GM20000 (cell line): ENCODE data around the gene ACP1.

Source experiments
- DNase-seq: peaks from one replicate; pipeline ENCODE4 v3.0.0; 2012; ENCODE audit warnings: low spot score
- TF ChIP-seq, protein P1 (sequence below): IDR thresholded peaks from 2 replicates; pipeline ENCODE4 v1.5.1; 2012; ENCODE audit warnings: mild to moderate bottlenecking, control low read depth; ENCODE audit errors: extremely low read depth, missing control alignments

Gene ACP1

DNA sequence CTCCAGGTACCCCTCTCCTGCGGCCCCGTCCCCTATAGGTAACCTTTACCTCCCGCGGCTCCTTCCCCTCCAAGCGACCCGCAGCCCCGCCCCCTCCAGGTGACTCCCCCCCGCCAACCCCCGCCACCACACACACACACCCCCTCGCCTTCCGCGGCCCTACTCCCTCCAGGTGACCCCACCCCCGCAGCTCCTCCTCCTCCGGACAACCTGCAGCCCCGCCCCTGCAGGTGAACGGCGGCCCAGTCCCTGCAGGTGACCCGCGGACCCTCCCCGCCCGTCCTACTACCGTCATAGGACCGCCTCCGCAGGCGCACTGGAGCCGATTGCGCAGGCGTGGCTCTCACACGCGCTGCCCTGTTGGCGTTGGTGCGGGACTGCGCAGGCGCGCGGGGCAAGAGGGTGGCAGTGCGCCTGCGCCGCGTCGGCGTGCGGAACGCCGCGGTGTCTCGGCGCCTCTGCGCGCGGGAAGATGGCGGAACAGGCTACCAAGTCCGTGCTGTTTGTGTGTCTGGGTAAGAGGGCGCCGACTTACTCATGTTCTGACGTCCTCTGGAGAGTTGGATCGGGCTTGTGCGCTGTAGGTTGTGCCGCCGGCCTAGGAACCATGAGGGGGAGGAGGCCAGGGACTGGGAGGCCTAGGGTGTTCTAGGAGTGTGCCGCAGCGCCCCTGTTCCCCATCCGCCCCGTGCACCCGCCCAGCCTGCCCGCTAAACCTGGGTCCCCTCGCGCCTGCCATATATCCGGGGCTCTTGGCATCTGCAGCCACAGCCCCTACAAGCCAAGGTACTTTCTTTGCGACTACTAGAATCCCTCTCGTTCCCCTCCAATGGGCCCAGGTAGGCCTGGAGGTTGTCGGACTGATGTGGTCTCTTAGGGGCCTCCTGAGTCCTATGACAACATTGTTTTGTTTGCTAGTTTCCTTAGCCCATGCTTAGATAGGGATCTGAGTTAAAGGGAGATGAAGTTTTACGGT, at the start of gene ACP1:
TSS of gene ACP1 (plus strand) at position 455 of the 976 bp plus-strand sequence. CDS start at position 473, 18 bp downstream.
- peak; percentile 99 for DNase-seq
- TF ChIP-seq, protein P1, sequence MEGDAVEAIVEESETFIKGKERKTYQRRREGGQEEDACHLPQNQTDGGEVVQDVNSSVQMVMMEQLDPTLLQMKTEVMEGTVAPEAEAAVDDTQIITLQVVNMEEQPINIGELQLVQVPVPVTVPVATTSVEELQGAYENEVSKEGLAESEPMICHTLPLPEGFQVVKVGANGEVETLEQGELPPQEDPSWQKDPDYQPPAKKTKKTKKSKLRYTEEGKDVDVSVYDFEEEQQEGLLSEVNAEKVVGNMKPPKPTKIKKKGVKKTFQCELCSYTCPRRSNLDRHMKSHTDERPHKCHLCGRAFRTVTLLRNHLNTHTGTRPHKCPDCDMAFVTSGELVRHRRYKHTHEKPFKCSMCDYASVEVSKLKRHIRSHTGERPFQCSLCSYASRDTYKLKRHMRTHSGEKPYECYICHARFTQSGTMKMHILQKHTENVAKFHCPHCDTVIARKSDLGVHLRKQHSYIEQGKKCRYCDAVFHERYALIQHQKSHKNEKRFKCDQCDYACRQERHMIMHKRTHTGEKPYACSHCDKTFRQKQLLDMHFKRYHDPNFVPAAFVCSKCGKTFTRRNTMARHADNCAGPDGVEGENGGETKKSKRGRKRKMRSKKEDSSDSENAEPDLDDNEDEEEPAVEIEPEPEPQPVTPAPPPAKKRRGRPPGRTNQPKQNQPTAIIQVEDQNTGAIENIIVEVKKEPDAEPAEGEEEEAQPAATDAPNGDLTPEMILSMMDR = no peak

DNA sequence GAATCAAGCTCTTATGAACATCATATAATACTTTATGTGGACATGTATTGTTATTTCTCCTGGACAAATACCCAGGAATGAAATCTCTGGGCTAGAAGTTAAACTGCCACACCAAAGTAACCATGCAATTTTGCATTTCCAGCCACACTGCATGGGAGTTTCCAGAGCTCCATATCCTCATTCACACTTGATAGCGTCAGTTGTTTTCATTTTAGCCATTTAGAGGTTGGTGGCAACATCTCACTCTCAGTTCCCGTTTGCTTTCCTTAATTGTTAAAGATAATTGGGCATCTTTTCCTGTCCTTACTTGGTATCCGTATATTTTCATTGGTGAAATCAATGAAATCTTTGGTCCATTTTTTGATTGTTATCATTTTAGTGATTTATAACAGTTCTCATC, 48.7 kb upstream of the ACP1 start:
- DNase-seq = no peak
- TF ChIP-seq, protein P1 = no peak

DNA sequence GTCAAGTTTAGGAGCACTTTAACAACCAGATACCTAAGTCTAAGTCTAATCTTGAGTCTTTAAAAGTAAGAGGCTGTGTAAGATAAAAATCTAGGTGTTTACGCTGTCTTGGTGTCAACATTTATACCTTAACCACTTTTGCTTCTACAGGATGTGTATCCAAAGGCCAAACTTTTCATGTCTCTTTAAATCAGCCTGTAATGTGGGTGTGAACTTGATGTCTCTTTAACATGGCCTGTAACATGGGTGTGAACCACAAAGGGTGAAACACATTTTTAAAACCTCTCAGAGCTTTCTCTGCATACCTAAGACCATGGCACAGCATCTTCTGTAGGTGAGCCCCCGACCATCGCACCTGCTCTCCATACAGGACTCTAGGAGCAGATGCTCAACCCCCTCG, 41.3 kb upstream of the ACP1 start:
- DNase-seq = no peak
- TF ChIP-seq, protein P1 = no peak

DNA sequence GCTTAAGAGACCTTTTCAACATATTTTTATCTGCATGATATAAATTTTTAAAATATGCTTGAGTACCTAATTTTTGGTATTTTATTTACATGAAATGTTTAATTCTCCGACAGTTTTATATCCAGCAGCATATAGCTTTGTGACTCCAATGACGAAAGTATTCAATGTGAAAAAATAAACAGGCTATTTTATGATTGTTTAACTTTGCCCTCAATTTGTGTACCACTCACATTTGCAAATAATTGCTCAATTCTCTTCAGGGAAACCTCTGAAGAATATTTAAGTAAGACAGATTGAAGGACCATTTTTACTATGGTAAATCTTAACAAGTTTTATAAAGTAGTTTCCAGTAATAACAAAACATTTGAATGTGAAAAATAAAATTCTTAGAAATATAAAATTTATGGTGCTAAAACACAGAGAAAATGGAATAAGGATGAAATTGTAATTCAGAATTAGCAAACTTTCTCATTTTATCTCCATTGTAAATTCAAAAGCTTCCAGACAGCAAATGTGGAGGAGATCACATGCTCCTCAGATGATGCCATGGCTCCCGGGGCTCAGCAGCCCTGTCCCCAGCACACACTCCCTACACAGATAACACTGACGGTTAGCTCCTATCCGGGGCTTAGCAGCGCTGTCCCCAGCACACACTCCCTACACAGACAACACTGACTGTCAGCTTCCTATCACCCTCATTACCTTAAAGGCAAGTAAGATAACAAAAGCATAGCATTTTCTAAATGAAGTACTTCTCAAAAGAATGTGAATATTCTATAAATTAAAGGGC, 40.6 kb upstream of the ACP1 start:
- TF ChIP-seq, protein P1 = no peak
- DNase-seq = no peak

DNA sequence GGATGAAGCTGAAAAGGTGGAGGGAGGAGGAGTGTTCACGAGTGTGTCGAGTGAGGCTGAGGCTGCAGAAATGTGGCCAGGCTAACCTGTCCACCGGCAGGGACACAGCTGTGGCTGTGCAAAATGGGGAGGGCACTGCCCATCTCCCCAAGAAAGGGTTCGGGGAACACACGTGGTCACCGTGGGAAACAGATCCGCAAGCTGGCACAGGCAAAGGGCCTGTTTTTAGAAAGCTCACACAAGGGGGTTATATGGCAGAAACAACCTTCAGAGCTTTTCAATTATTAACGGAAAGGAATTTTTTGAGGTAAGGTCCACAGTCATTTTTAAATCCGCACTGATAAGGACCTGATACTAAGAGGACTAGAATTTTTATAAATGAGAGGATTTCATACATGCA, 36.6 kb upstream of the ACP1 start:
- DNase-seq = no peak
- TF ChIP-seq, protein P1 = no peak

DNA sequence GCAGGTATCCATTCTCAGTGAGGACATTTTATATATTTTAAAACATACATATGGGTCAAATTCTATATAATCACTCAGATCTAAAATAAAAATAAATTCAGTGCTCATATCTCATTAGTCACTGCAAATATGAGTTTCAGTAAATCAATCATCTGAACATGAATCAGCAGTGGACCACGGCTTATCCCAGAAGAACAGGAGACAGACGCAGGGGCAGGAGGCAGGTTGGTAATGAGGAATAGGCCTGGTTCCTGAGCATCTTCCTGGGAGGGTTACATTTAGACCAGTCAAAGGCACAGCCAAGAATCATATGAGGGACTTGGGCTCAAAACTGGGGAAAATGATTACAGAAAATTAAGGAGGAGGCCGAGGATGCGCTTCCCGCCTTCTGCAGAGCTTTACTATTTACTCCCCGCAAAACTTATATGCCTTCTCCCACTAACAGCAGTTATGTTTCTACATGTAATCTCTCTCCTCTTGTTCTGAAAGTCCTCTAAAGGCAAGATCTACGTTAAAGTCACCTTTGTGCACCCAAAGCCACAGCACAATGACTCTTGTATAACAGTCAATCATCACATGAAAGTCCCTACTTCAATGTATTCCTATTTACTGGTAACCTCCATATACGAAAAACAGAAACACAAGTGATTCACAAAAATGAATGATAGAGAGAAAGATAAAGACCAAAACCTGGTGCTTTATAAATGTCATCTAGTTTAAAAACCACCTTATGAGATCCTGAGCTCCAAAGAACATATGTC, 36.0 kb upstream of the ACP1 start:
- TF ChIP-seq, protein P1 = no peak
- DNase-seq = no peak
